Upper lobe of left lung (tissue), 4 donors: Measurements from ENCODE around the gene RFX2.

ENCODE experiments used
- EP300 ChIP-seq, 4 donors: sonication (generic); formaldehyde crosslinking; IDR thresholded peaks; one replicate each; pipeline ENCODE4 v1.5.1; 2017; ENCODE audit warnings: antibody characterized with exemption in 4 of 4, control low read depth in 2 of 4
- POLR2A ChIP-seq, 4 donors: fragments of 450-650 bp; IDR thresholded peaks; one replicate each; pipeline ENCODE4 v1.5.1; 2016 to 2017; ENCODE audit warnings: antibody characterized with exemption in 4 of 4, mild to moderate bottlenecking in 2 of 4

DNA sequence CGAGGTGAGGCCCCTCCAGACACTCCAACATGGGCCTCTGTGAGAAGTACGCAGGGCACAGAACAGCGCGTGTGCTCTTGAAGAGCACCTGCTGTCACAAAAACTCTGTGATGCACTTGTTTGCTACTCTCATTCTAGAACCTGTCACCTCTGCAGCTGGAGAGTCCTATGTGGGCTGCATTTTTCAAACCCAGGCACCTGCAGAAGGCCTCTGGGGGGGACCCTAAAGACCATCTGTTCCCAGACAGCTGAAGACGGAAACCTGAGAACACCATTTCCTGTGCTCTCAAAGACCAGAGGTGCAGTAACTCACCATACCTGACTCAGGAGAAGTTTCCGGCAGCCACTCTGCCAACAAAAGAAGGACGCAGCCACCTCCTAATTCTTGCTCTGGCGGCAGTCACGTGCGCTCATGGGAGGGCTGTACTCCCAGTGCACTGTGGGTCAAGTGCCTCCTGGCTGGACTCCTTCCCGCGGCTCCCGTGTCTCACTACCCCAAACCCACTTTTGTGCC is 160.5 kb downstream of the RFX2 start:
- TF ChIP-seq EP300 (IDR thresholded peaks at IDR 0.05) (peak in 1 of 4 donors; percentile 8), POLR2A (IDR thresholded peaks at IDR 0.05) (no peak)
